ENCODE results near the gene TUBA8. TPM values are rescaled to one million over a fixed set of nuclear protein-coding genes. Genes with fewer than 3 reads are reported as not detected.
"Not testable (repeated sequence)": the region's sequence is repeated elsewhere in the genome, so short reads cannot be mapped to it uniquely, and the experiment has no call there.

The TUBA8 gene
- total RNA-seq, 1 experiment from 2014 or later = 0.46 TPM

GRCh38 chr22:18172203-18172602, 61.6 kb downstream of the TUBA8 start:
- not testable (repeated sequence) for H3K9me3 ChIP-seq, DNase-seq, H3K27me3 ChIP-seq, H3K36me3 ChIP-seq, H3K4me3 ChIP-seq

- H3K36me3 ChIP-seq, DNase-seq, H3K4me3 ChIP-seq, H3K27me3 ChIP-seq, H3K9me3 ChIP-seq: not testable (repeated sequence)
Observed at GRCh38 chr22:18172776-18173175, 62.2 kb downstream of the TUBA8 start.

GRCh38 chr22:18173441-18173840, 62.8 kb downstream of the TUBA8 start:
- not testable (repeated sequence) for H3K4me3 ChIP-seq, H3K9me3 ChIP-seq

More at GRCh38 chr22:18173441-18173840, 62.8 kb downstream of the TUBA8 start:
- DNase-seq, H3K27me3 ChIP-seq, H3K36me3 ChIP-seq: not testable (repeated sequence)

Other genes with a start within 250 kb of the TUBA8 start
- gene MICAL3, start 86.2 kb upstream of the TUBA8 start, total RNA-seq (2014; rRNA removed; shearing (Covaris generic); ENCODE audit: low replicate concordance) = 13.4 and 20.6 TPM in 2 replicates
- gene PEX26, start 32.8 kb upstream of the TUBA8 start, total RNA-seq (2014; rRNA removed; shearing (Covaris generic); ENCODE audit: low replicate concordance) = 10.5 and 13.5 TPM in 2 replicates
- 3.9 and 6.5 TPM in 2 replicates for gene USP18, start 39.4 kb downstream of the TUBA8 start, total RNA-seq (2014; rRNA removed; shearing (Covaris generic); ENCODE audit: low replicate concordance)